DMS153 treated with DMSO at 0.1 percent for 48 hours (cell line): ENCODE results near the gene DCXR.
"Not testable (repeated sequence)": the region's sequence is repeated elsewhere in the genome, so short reads cannot be mapped to it uniquely, and the experiment has no call there.

Experiments used
- DNase-seq: peaks from one replicate; lab custom pipeline; 2025; ENCODE audit not compliant: unreplicated experiment; lab: John Stamatoyannopoulos, UW

DCXR gene

GRCh38 chr17:82039695-82040299, 2.3 kb upstream of the DCXR start:
- DNase-seq, result no peak

- DNase-seq, result not testable (repeated sequence)
Measured at GRCh38 chr17:82038796-82039409, 1.4 kb upstream of the DCXR start.

GRCh38 chr17:82037889-82038195, 345 bp upstream of the DCXR start:
- DNase-seq, result no peak

- no peak for DNase-seq
Measured at GRCh38 chr17:82036634-82037091, 834 bp downstream of the DCXR start.

- no peak for DNase-seq
Measured at GRCh38 chr17:82035956-82036633, 1.4 kb downstream of the DCXR start.

GRCh38 chr17:82035488-82035887, 2.0 kb downstream of the DCXR start:
- no peak for DNase-seq

- no peak for DNase-seq
Measured at GRCh38 chr17:82034371-82035011, 3.0 kb downstream of the DCXR start.

GRCh38 chr17:82033359-82034085, 4.0 kb downstream of the DCXR start:
- no peak for DNase-seq

GRCh38 chr17:82031885-82032627, 5.4 kb downstream of the DCXR start:
- DNase-seq, result peak; percentile 7

GRCh38 chr17:82031303-82031884, 6.1 kb downstream of the DCXR start, which contains the start of gene RAC3:
Gene RAC3, plus strand, starts transcription at chr17:82031678. Its CDS starts 84 bp downstream, at chr17:82031762.
- DNase-seq, result peak; percentile 11

GRCh38 chr17:82030470-82031302, 6.8 kb downstream of the DCXR start:
- peak; percentile 48 for DNase-seq

- no peak for DNase-seq
Measured at GRCh38 chr17:82029990-82030469, 7.5 kb downstream of the DCXR start.

GRCh38 chr17:82029391-82029790, 8.1 kb downstream of the DCXR start:
- DNase-seq, result no peak

- DNase-seq, result no peak
Measured at GRCh38 chr17:82028966-82029365, 8.5 kb downstream of the DCXR start.

- no peak for DNase-seq
Measured at GRCh38 chr17:82028246-82028645, 9.3 kb downstream of the DCXR start.

GRCh38 chr17:82025401-82026107, 11.9 kb downstream of the DCXR start:
- no peak for DNase-seq

GRCh38 chr17:82024859-82025258, 12.6 kb downstream of the DCXR start:
- no peak for DNase-seq

GRCh38 chr17:82023447-82024241, 13.9 kb downstream of the DCXR start:
- peak; percentile 1 for DNase-seq
